Measurements from ENCODE around the gene PARP15.

DNA sequence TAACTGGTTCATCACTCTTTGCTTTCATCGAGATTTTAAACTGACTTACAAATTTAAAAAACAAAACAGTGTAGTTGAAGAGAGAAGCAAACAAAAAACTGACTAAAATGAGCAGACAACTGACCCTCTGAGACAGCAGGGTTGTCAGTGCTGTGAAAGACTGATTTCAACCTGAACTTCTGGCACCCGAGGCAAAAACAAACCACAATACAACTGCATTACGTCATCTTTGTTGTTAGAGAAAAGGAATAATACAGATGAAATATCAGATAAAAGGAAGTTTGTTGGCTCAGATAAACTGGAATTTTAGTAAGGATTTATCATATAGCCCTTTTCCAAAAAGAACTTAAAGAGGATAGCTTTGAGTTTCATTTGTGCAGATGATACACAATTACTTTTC, 51.1 kb downstream of the PARP15 start:
- TF ChIP-seq, protein P1, sequence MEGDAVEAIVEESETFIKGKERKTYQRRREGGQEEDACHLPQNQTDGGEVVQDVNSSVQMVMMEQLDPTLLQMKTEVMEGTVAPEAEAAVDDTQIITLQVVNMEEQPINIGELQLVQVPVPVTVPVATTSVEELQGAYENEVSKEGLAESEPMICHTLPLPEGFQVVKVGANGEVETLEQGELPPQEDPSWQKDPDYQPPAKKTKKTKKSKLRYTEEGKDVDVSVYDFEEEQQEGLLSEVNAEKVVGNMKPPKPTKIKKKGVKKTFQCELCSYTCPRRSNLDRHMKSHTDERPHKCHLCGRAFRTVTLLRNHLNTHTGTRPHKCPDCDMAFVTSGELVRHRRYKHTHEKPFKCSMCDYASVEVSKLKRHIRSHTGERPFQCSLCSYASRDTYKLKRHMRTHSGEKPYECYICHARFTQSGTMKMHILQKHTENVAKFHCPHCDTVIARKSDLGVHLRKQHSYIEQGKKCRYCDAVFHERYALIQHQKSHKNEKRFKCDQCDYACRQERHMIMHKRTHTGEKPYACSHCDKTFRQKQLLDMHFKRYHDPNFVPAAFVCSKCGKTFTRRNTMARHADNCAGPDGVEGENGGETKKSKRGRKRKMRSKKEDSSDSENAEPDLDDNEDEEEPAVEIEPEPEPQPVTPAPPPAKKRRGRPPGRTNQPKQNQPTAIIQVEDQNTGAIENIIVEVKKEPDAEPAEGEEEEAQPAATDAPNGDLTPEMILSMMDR (IDR thresholded peaks at IDR 0.05) = no peak
- TF ChIP-seq POLR2A (IDR thresholded peaks at IDR 0.05) = no peak
- TF ChIP-seq POLR2AphosphoS5 (IDR thresholded peaks at IDR 0.05) = no peak
